Measurements from ENCODE around the gene CDC42BPB.

The CDC42BPB gene

GRCh38 chr14:103089386-103090335 is 32.3 kb upstream of the CDC42BPB start:
- Histone ChIP-seq H3K9me3 (no peaks in the 10 kb centered on the region), H3K36me3 (replicated peaks) (no peaks in the 10 kb centered on the region), H3K27me3 (ENCODE audit: low read depth) (no peaks in the 10 kb centered on the region; the same call in 1 of the 2 replicates), H3K4me3 (no peak overlapping the region), H3K4me1 (peaks cover 5% of the 10 kb centered on the region)
- DNase-seq (ENCODE audit: low spot score in 2 of 2) = no peak
- in situ Hi-C loops (cut with MboI; ENCODE audit: low sequenced_read_pairs) = no loop called here

DNA sequence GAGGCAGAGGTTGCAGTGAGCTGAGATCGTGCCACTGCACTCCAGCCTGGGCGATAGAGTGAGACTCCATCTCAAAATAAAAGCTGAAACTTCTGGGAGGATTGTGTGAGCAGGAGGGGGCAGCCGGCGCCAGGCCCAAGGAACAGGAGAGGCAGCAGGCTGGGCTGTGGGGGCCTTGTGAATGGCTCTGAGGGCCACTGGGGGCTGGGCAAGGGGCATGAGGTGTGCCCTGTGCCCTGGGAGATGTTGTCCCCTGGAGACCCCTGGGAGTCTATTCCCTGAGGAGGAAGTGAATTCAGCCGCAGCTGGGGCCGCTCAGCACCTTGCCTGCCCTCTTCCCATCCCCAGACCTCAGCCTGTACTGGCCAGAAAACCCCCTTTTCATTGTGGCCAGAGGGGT is 31.6 kb upstream of the CDC42BPB start:
- Histone ChIP-seq H3K4me3 (no peak overlapping the region), H3K27me3 (ENCODE audit: low read depth) (peaks cover 2% of the 10 kb centered on the region; the same call in 1 of the 2 replicates), H3K4me1 (peaks cover 5% of the 10 kb centered on the region), H3K36me3 (replicated peaks) (no peaks in the 10 kb centered on the region), H3K9me3 (no peaks in the 10 kb centered on the region)
- in situ Hi-C loops (cut with MboI; ENCODE audit: low sequenced_read_pairs) = no loop called here
- DNase-seq (ENCODE audit: low spot score in 2 of 2) = no peak

DNA sequence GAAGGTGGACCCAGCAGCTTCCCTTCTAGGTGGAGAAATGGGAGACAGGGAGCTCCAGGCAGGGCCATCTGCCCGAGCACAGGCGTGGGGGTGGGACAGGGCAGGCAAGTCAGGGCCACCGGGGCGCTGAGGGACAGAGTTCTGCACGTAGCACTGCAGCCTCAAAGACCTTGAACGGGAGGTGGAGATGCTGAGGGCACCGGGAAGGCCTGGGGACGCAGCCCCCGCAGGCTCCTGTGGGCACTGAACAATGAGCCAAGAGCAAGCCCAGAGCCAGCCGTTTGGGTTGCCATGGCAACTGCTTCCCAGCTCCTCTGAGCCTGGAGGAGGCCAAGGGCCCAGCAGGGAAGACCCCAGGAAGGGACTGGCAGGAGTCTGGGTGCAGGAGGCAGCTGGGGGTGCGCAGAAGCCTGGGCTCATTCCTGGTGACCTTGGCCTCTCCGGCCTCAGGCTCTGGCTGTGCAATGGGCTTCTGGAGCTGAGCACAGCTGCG is 30.0 kb upstream of the CDC42BPB start:
- DNase-seq (ENCODE audit: low spot score in 2 of 2) = peak in 1 of 2 experiments; percentile 58
- H3K27me3 ChIP-seq (ENCODE audit: low read depth) = peaks cover 2% of the 10 kb centered on the region; the same call in 1 of the 2 replicates
- H3K4me1 ChIP-seq = peaks cover 5% of the 10 kb centered on the region
- in situ Hi-C loops (cut with MboI; ENCODE audit: low sequenced_read_pairs) = no loop called here
- H3K4me3 ChIP-seq = no peak overlapping the region
- no peaks in the 10 kb centered on the region for H3K36me3 ChIP-seq (replicated peaks)
- no peaks in the 10 kb centered on the region for H3K9me3 ChIP-seq

- in situ Hi-C loops (cut with MboI; ENCODE audit: low sequenced_read_pairs) = no loop called here
- Histone ChIP-seq H3K27me3 (ENCODE audit: low read depth) (peaks cover 2% of the 10 kb centered on the region; the same call in 1 of the 2 replicates), H3K9me3 (no peaks in the 10 kb centered on the region), H3K4me3 (no peak overlapping the region), H3K4me1 (peaks cover 5% of the 10 kb centered on the region), H3K36me3 (replicated peaks) (no peaks in the 10 kb centered on the region)
- DNase-seq (ENCODE audit: low spot score in 2 of 2) = no peak
These were observed 29.5 kb upstream of the CDC42BPB start for GRCh38 chr14:103086771-103087342.

DNA sequence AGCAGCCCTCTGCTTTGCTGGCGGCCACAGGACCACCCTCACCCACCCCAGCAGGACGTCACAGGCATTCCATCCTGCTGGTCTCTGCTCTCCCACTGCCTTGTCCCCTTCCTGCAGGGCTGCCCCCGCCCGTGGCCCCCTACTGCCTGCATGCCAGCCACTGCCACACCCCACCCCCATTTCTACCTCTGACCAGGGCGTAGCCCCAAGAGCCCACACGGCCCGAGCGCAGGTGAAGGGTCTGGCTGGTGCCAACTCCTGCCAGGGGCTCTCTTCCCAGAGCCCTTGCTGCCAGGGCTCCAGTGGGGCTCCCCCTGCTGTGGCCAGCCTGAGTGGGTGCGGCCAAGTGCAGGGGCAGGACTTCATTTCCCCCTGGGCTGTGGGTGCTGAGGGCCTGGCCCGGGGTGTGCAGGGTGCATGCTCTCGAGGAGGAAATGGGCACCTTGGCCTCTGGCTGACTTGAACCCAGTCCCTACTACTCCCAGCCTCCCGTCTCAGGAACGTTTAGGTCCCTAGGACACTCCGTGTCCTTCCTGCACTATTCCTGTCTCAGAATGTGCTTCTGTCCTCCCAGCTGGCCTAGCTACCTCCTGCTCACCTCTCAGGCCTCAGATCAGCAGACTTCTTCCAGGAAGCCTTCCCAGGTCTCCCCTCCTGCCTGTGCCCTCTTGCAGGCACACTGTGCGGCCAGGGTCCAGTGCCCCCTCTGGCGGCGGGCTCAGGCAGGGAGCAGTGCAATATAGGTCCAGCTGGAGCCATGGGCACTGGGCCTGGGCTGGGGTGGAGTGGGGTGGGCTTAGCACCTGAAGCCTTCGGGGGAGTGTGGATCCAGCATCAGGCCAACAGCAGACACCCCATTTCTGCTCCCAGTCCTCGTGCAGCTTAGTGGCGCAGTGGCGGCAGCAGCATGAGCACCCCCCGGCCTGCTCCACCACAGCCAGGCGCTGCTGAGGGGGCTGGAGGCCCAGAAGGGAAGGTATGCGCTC is 28.1 kb upstream of the CDC42BPB start:
- Histone ChIP-seq H3K36me3 (replicated peaks) (no peaks in the 10 kb centered on the region), H3K9me3 (no peaks in the 10 kb centered on the region), H3K4me1 (no peaks in the 10 kb centered on the region), H3K4me3 (no peak overlapping the region), H3K27me3 (ENCODE audit: low read depth) (peaks cover 2% of the 10 kb centered on the region; the same call in 1 of the 2 replicates)
- in situ Hi-C loops (cut with MboI; ENCODE audit: low sequenced_read_pairs) = no loop called here
- DNase-seq (ENCODE audit: low spot score in 2 of 2) = peak in 1 of 2 experiments; percentile 58

- H3K36me3 ChIP-seq (replicated peaks) = no peaks in the 10 kb centered on the region
- in situ Hi-C loops (cut with MboI; ENCODE audit: low sequenced_read_pairs) = no loop called here
- DNase-seq (ENCODE audit: low spot score in 2 of 2) = no peak
- H3K27me3 ChIP-seq (ENCODE audit: low read depth) = peaks cover 2% of the 10 kb centered on the region; the same call in 1 of the 2 replicates
- no peaks in the 10 kb centered on the region for H3K4me1 ChIP-seq
- H3K9me3 ChIP-seq = no peaks in the 10 kb centered on the region
- H3K4me3 ChIP-seq = no peak within 1 kb of the TSS
These were observed 26.9 kb upstream of the CDC42BPB start, which contains the start of gene LBHD2 for GRCh38 chr14:103084021-103084919. LBHD2 (plus strand) TSS chr14:103084210; CDS start chr14:103086013, 1,803 bp downstream.

DNA sequence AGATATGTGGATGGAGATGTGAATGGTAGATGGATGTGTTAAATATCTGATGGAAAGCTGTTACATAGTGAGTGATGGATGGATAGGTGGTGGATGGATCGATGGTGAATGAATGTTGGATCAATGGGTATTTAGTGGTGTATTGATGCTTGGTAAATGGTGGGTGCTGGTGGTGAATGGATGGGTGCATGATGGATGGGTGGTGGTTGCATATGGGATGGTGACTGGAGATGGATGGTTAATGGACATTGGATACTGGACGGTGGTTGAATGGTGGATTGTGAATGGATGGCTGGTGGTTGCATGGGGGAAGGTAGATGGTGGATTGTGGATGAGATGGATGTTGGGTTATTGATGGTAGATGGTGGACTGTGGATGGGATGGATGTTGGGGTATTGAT is 24.6 kb upstream of the CDC42BPB start:
- Histone ChIP-seq H3K4me1 (no peaks in the 10 kb centered on the region), H3K9me3 (no peaks in the 10 kb centered on the region), H3K36me3 (replicated peaks) (no peaks in the 10 kb centered on the region), H3K27me3 (ENCODE audit: low read depth) (peaks cover 2% of the 10 kb centered on the region; the same call in 1 of the 2 replicates), H3K4me3 (no peak overlapping the region)
- in situ Hi-C loops (cut with MboI; ENCODE audit: low sequenced_read_pairs) = no loop called here
- DNase-seq (ENCODE audit: low spot score in 2 of 2) = no peak

DNA sequence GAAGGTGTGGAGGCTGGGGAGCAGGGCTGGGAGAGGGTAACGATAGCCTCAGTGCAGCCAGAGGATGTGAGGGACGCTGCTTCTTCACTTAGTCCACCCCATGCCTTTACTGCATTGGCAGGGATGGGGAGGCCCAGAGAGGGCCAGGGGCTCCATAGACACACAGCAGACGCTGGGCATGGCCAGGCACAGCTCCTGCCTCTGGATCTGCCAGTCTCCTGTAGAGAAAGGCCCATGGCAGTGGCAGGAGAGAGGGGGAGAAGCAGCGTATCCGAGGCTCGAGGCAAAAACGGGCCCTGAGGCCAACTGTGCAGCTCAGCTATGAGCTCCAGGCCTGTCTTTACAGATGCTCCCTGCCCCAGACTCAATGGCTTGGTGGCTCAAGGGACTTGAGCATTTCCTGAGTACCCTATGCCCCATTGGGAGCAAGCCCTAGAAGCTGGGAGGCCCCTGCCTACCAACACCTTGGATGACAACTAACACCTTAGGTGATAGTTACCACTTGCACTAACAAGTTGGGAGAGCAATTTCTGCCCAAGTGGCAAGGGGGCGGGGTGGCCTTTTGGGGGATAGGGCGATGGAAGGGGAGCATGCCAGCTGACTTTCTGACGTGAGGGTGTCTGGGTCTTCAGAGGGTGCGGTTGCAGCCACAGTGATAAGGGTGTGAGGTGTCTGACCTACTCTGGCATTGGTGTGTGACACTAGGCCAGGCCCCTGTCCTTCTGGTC is 21.7 kb upstream of the CDC42BPB start:
- Histone ChIP-seq H3K36me3 (replicated peaks) (no peaks in the 10 kb centered on the region), H3K9me3 (no peaks in the 10 kb centered on the region), H3K4me1 (peaks cover 5% of the 10 kb centered on the region), H3K27me3 (ENCODE audit: low read depth) (no peaks in the 10 kb centered on the region), H3K4me3 (no peak overlapping the region)
- in situ Hi-C loops (cut with MboI; ENCODE audit: low sequenced_read_pairs) = no loop called here
- no peak for DNase-seq (ENCODE audit: low spot score in 2 of 2)

GRCh38 chr14:103078420-103078749 is 21.0 kb upstream of the CDC42BPB start:
- no peak overlapping the region for H3K4me3 ChIP-seq
- peak; percentile 80 to 87 for DNase-seq (ENCODE audit: low spot score in 2 of 2)
- in situ Hi-C loops (cut with MboI; ENCODE audit: low sequenced_read_pairs) = no loop called here
- H3K9me3 ChIP-seq = no peaks in the 10 kb centered on the region
- H3K27me3 ChIP-seq (ENCODE audit: low read depth) = no peaks in the 10 kb centered on the region
- H3K4me1 ChIP-seq = peaks cover 5% of the 10 kb centered on the region
- no peaks in the 10 kb centered on the region for H3K36me3 ChIP-seq (replicated peaks)

- Histone ChIP-seq H3K4me1 (peaks cover 5% of the 10 kb centered on the region), H3K36me3 (replicated peaks) (no peaks in the 10 kb centered on the region), H3K27me3 (ENCODE audit: low read depth) (no peaks in the 10 kb centered on the region), H3K4me3 (peak overlapping the region; percentile 48), H3K9me3 (no peaks in the 10 kb centered on the region)
- in situ Hi-C loops (cut with MboI; ENCODE audit: low sequenced_read_pairs) = no loop called here
- peak in 1 of 2 experiments; percentile 69 for DNase-seq (ENCODE audit: low spot score in 2 of 2)
These were observed 17.5 kb upstream of the CDC42BPB start for GRCh38 chr14:103074729-103075367.

DNA sequence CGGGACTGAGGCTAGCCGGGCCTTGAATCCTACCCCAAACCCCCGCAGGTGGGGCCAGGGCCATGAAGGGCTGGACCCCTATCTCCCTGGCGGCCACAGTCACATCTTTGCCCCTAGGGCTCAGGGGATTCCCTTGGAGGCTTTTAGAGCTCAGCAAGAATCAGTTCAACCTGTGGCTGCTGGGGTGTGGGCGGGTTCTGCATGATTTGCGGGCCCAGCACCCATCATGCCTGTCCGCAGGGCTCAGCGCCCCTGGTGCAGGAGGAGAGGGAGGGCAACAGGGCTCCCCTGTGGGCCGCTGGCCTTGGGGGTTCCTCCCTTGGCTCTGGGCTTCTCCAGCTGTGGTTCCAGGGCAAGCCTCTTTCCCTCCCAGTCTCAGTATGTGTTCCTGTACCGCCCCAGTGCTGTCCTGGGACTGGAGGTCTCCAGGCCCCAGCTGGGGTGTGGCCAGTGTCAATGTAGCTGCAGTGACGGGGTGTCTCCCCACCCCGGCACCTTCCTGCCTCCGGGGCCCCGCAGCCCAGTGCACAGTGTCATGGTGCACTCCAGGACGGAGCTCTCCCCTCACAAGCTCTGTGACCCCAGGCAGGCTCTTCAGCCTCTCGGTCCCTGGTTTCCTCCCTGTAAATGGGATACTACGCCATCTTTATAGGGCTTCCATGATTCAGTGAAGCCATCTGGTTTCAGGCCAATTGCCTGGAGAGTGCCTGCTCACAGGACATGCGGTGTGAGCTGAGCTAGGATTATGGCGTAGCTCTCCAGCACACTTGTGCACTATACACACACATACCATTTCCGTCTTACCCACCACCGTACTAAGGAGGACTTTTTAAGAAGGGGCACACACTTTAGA is 16.8 kb upstream of the CDC42BPB start:
- no peaks in the 10 kb centered on the region for H3K27me3 ChIP-seq (ENCODE audit: low read depth)
- peaks cover 5% of the 10 kb centered on the region for H3K4me1 ChIP-seq
- DNase-seq (ENCODE audit: low spot score in 2 of 2) = no peak
- H3K9me3 ChIP-seq = no peaks in the 10 kb centered on the region
- H3K4me3 ChIP-seq = no peak overlapping the region
- in situ Hi-C loops (cut with MboI; ENCODE audit: low sequenced_read_pairs) = no loop called here
- no peaks in the 10 kb centered on the region for H3K36me3 ChIP-seq (replicated peaks)

All from HAP-1 (cell line).